HuH-7.5 (cell line): ENCODE measurements around the gene ZNF532.

Experiments
- DNase-seq: peaks from one replicate; pipeline ENCODE4 v3.0.0; 2011; ENCODE audit warnings: low spot score

ZNF532 gene

DNA sequence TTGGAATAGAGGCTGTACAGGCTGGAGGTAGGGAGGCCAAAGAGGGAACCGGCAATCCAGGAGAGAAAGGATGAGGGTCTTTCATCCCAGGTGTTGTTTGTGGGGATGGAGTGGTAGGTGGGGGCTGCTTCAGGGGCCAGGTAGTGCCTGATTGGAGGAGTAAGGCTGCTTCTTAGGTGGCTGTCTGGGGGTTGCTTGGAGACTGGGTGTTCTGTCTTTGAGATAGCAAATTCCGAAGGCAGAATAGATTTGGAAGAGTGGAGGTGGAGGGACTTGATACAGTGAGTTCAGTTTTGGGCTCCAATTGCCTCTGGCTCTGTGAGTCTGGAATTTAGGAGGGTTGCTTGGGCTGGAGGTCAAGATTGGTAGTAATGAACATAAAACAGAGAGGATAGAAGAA is 5.9 kb downstream of the ZNF532 start:
- no peak for DNase-seq

DNA sequence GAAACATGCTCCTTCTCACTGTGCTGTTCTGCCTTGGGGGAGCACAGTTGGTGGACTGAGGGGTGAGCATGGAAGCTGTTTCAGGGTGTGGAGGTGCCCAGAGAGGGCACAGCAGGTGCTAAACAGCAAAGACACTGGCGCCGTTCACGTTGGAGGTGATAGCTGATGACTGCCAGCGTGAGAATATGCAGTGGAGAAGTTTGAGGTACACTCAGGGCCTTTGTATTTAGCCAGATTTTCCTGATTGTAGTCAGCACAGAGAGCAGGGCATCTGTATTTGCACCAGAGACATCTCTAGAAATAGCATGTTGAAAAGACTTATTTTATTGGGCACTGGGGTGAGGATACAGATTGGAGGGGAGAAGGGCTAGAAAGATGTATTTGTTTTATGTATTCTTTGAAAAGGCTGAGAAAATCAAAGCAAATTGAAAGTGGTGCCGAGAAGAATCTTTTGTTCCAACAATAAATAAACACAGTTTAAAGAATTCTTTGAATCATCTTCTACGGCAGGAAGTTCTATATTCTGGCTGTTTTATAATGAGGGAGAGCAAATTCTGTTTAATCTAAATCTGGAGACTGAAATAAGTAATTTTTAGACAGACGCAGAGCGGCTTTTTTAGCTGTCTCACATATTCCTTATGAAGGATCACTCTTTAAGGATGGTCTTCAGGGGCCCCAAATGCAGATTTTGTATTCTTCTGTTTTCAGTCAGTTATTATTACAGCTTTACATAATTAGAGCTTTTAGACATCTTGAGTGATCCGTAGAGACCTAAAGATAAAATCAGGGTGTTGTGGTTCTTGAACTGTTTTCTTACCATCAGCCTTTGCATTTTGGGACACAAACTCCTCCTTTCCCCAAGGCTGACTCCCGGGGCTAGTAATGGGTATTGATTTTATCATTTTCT is 7.1 kb downstream of the ZNF532 start:
- DNase-seq: no peak

DNA sequence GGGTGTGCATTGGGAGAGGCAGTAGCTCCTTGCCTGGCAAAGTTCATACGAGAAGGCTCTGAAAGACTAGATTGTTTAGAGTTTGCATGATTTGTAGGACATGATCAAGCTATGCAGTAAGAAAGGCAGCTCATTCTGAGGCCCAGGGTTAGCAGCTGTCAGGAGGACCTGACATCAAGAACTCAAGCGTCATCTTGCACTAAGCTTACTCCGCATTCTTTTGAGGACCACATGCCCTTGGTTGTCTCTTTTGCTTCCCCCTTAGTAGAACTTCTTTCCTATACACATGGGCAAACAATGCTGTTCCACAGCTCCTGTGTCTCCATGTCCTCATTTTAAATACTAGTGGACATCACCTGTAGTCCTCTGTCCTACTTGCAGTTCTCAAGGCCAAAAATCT is 14.0 kb downstream of the ZNF532 start:
- DNase-seq: no peak

DNA sequence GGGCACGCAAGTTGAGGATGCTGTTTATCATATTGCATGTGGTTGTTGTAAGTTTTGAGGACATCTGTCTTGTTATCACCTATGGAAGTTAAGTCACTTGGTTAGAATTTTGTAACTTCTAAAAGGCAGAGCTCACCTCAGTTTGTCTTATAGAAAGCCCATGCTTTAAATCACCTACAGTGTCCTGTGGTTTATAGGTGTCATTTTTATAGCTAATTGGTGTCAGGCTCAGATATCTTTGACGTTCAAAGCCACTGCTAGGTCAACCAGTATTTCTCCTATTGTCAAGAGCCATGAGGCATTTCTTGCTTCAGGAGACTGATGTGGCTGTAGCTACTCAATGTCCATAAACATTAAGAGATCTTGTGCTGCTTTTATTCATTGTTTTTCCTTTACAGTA is 16.8 kb downstream of the ZNF532 start:
- DNase-seq: no peak

DNA sequence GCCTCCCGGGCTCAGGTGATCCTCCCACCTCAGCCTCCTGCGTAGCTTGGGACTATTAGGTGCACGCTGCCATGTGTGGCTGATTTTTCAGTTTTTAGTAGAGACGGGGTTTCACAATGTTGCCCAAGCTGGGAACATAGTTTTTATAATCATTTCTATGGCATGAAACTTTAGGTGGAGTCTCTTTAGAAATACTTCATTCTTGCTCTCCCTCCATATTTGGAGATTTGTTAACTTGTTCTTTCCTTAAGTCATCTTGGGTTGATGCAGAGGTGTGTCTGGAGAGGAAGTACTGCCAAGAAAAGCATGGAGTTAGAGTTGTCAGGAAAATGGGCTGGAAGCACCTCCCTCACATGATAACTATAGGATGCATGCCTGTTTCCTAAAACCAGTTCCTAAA is 17.4 kb downstream of the ZNF532 start:
- DNase-seq: no peak

DNA sequence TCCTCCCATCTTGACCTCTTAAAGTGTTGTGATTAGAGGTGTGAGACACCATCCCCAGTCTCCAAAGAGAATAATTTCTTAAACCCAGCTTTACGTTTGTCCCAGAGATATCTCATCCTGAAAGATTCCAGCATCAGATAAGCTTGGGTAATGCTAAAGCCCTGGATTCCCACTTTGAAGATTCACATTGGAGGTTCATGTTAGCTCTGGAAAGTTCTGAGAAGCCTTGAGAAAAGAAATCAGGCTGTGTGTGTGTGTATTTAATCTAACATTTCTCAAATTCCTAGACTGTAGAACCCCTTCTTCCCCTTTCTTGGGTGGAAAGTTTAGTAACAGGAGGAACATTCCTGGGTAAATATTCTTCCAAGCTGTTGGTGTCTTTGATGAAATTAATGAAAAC is 18.0 kb downstream of the ZNF532 start:
- DNase-seq: no peak

DNA sequence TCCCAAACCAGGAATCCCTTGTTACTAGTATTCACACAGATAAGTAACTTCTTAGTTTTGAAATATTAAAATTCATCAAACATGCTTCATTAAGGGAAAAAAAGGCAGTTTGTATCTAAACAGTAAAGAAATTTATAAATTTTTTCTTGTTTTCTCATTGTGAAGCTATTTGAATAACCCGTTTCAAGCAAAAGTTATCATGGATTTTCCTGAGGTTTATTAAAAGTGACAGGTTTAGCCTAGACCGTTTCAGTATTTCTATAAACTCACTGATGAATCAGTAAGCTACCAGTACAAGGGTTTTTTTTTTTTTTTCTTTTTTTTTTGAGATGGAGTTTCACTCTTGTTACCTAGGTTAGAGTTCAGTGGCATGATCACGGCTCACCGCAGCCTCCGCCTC is 20.0 kb downstream of the ZNF532 start:
- no peak for DNase-seq

DNA sequence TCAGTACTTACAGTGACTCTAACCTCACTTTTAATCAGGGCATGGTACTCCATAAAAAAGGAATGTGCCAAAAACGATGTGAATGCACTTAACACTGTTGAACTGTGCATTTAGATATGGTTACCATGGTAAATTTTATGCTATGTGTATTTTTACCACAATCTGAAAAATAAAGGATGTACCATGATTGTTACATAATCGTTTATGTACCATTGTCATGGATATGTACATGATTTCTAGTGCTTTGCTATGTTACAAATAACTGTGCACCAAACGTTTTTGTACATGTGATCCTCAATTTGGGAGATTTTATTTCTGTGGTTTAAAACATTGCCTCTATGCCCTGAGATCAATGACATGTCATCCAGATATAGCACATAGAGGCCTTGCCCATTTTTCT is 21.8 kb downstream of the ZNF532 start:
- DNase-seq: no peak

DNA sequence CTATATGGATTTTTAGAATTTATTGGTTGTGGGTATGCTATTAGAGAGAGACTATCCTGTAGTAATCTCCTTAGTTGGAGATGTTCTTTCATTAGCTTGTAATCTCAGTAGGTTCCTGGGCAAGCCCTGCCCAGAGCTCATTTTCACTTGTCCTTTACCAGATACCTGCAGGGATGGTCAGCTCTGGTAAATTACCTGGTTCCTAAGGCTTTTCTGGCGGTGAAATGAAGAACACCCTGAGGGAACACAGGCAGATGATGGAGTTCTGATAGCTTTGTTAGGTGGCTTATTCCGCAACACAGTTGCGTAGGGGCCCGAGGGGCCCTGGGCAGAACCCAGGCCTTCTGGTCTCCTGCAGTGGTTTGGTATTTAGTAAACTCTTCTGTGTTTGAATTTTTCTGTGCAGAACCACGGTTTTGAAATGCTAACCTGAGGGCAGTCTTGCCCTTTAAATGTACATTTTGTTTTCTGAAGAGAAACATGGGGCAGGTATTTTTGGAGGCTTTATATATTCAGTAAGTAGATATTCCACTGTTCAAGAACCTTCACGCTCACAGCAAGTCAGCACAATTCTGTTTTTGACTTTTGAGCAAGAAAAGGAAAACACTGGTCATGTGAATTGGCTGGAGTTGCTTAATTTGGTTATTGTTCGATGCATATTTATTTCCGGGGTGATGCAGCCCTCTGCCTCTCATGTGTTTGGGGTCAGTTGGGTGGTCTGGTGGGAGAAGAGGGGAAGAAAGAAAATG is 22.4 kb downstream of the ZNF532 start:
- no peak for DNase-seq

DNA sequence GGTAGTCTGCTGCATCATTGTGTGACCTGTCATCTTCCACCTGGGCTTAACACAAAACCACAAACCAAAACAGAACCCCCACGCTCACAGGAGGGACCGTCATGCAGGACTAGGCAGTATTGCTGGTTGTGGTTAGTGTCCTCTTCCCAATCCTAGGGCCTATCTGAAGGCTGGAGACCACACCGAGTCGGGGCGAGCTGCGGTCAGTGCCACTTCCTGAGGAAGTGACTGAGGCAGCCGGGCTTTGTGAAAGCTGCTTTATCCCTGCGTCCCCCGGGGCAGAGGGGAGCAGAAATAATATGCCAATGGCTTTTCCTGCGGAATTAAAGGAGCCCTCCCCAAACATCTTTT is 22.9 kb downstream of the ZNF532 start:
- DNase-seq: no peak

DNA sequence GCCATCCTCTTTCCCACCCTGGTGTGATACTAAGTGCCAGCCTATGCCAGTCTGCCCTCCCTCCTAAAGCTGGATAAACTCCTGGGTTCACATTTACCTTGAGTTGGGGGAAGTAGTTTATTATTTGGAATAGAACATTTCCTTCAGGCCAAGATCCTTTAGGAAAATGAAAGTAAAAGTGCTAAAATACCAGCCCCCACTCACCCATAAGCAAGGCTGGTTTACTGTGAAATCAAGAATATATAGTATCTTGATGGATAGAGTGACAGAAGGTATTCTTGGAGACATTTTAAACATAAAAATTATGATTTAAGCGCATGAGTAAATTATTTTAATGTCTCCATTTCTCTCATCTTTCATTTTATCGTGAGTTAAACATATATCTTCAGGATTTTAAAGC is 27.1 kb downstream of the ZNF532 start:
- DNase-seq: no peak

DNA sequence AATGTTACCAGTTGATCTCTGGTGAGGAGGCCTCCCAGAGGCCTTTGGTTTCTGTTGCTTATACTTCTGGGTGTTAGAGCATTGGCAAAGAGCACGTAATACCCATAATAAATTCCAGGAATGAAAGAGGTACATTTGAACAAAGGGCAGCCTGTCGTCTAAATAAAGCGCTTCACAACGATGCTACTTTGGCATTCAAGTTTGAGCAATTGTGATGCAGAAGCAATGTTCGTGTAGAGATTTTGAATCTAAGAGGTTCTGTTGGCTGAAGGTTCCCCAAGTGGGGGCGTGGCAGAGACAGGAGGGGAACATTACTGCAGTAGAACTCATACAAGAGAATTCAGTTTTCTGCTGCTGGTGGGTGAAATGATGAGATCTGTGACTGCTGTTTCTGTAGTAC is 27.8 kb downstream of the ZNF532 start:
- DNase-seq: no peak

DNA sequence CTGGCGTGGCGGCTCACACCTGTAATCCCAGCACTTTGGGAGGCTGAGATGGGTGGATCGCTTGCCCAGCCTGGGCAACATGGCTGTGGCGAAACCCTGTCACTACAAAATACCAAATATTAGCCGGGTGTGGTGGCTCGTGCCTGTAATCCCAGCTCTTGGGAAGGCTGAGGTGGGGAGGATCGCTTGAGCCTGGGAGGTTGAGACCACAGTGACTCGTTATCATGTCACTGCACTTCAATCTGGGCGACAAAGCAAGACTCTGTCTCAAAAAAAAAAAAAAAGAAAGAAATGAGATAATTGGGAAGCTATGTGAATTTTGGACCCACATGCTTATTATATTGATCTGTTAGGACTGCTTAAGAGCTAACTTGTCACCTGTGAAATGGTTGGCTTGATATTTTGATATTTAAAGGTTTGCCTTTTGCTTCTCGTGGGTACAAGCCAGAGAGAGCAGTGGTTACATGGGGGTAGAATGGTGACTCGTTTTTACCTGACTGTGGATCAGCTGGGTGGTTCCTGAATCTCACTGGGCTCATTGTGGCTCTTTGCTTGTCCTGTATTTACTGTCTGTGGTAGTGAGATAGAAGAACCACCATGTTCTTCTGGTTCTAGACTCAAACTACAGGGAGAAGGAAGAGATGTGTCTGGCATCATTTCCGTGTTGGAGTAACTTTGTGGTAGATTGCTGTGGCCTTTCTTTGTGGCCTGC is 28.9 kb downstream of the ZNF532 start:
- DNase-seq: no peak

DNA sequence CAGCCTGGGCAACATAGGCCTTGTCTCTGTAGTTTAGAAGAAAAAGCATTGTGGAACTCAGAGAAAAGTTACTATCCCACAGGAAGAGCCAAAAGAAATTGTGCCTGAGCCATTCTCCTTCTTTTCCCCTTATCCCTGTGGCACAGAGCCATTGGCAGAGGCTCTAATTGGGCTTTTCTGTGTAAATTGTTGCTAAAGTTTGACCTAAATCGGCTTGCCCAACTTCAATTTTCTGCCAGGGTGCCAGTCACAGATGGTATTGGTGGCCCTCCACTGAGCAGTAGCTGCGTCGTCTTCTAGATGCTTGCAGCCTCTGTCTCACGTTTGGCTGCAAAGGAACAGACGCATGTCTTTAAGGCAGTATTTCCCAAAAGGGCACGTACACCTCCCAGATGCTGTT is 30.3 kb downstream of the ZNF532 start:
- DNase-seq: no peak

DNA sequence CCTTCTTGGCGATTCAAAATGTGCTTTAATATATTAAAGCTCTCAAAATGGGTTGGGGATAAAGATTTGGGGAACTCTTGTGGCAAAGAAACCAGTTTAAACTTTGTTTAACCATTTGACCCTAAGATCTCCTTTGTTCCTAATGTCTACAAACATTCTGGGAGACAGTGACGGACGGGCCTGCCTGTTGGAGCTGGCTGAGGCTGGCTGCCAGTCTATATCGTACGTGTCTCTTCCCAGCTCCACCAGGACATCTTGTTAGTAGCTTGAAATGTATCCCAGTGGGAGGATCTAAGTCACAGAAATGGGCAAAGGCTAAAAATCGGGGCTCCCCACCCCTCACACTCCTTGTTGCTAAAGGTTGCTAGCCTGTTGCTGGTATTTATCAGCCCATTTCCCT is 30.7 kb downstream of the ZNF532 start:
- no peak for DNase-seq

DNA sequence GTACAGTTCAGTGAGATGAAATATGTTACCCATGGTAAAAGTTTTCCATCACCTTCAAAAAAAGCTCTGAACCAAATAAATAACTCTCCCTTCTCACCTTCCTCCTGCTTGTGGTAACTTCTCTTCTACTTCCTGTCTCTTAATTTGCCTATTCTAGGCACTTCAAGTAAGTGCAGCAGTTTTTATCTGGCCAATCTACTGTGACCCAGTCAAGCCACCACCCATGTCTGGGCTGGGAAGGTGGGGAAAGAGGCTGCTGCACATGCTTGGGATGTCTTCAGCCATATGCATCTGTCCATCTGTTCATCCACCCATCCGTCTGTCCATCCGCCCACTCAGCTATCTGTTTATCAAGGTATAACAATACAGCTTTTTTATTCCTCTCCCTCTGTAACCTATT is 31.6 kb downstream of the ZNF532 start:
- no peak for DNase-seq

DNA sequence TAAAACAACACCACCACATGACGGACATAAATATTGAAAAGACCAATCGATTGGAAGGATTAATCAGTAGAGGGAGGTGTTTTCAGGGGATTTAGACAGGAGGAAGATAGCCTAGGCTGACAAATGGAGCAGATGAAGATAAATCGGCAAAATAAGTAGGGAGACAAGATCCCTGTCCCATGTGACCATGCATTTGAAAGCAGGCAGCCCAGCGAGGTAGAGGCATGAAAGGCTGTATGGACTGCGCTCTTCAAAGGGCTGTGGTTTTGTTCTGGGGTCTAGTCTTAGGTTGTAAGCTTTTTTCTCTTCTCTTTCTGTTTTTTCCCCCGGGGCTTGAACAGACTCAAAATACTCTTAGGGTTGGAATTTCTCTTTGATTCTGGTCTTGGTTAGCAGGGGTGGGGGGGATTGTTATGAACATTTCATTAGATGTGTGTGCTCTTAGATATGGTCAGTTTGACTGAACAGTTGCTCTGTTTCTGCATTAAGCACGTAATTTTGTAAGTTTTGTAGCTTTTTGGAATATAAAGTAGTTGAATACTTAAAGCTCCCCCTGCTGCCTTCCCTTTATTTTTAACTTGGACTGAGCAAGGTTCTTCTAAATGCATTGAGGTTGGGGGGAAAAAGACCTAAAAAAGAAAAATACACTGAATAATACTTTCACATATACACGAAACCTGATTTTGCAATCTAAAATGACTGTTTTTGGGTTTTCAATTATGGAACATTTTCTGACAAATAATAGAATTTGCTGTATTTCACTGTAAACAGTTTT is 32.2 kb downstream of the ZNF532 start:
- DNase-seq: no peak

DNA sequence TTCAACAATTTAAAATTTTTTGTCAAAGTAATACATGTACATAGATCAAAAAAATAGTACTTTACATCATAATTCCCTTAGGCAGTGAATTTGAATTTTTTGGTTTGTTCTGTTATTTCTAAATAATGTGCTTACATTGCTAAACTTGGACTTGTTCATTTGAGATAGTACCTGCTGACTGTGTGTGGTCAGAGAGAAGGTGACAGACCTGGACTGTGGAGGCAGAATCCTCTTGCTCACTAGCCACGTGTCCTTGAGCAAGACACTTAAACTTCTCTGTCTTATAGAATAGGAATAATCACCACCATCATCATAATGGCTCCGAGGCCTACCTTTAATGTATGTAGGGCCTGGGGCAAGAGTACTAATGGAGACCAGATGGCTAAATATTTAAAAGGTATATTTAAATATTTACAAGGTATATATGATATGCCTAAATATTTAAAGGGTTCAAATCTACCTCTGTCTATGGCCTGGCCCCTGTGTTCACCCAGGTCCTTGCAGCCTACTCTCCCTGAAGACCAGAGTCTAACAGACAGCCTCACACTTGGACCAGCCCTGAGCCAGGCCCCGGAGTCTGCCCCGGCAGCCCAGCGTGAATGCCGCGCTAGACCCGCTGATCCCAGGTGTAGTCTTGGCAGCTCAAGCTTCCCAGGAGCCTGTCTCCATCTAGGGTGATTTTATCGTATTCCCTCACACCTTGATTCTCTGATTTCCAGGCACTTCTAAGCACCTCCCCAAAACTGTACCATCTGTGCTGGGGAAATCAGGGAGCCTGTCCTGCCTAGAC is 33.5 kb downstream of the ZNF532 start:
- no peak for DNase-seq

DNA sequence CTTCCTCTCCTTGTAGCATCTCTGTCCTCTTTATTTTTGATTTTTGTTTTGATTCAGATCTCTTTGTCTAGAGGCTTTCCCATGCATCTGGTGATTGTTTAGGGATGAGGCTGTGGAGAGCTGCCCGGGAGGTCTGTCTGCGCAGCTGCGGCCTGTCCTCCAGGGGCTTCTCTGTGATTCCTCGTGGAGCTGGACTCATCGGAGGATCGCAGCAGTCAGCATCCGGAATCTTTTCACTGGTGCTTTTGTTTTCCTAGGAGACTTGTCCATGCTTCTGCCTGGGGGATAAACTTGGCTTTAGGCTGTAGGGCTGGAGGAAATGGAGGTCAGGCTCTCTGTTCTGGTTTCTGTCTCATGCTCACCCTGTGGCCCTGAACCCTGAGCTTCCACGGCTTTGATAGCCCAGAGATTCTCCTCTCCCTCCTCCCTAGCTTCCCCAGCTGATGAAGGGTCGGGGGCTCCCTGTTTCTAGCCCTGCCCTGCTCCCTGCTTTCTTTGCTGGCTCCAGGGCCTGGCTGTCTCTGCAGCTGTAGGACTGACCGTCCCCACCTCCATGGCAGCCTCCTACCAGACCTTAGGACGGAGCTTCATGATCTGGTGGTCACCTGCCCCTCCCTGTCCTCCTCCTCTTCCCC is 35.5 kb downstream of the ZNF532 start:
- no peak for DNase-seq

DNA sequence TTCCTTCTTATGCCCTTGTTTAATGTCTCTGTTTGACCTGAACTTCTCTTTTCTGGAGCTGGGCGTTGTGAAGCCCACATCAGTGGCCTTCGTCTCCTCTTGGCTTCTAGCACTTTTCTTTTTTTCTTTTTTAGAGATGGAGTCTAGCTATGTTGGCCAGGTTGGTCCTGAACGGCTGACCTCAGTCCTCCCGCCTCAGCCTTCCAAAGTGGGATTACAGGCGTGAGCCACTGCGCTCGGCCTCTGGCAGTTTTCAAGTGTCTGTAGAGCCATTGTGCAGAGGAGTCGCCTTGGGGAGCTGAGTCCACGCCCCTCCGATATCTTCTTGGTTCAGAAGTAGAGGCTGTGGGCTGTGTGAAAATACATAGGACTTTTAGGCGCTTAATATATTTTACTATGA is 36.5 kb downstream of the ZNF532 start:
- DNase-seq: no peak

DNA sequence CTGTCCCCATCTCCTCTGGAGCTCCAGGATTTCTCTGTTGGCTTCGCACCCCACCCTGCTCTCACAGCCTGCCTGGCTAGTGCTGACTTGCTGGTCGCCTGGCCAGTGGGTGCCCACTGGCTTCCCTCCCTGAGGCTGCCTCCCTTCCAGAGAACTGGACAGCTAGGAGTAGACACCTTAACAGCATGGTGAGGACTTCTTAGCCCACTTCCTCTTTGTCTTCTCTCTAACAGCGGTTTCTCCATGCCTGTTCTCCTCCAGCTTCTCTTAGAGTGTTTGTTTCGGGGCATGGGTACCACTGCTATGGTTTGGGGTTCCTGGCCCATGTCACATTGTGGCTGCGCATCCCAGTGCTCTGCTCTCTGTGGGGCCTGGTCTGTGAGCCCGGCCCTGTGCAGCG is 37.1 kb downstream of the ZNF532 start:
- no peak for DNase-seq
